Gastrocnemius medialis (tissue), 4 donors: ENCODE measurements around the gene TEKT5.

Experiments used
- CTCF ChIP-seq, 5 experiments: fragments of 450-650 bp in 3 of 5; fragments of 200-600 bp in 2 of 5; sonication (generic) in 2 of 5; IDR thresholded peaks in 4 of 5; conservative IDR thresholded peaks in 1 of 5; 1 replicate in 4 of 5; 2 replicates in 1 of 5; pipeline ENCODE4 v1.5.1; 2016 to 2019; ENCODE audit warnings: antibody characterized with exemption in 5 of 5, mild to moderate bottlenecking in 3 of 5, moderate library complexity in 3 of 5
- POLR2A ChIP-seq, 2 donors: fragments of 450-650 bp; IDR thresholded peaks; one replicate each; pipeline ENCODE4 v1.6.1; 2017; ENCODE audit warnings: antibody characterized with exemption in 2 of 2, mild to moderate bottlenecking in 2 of 2, moderate library complexity in 2 of 2

- TF ChIP-seq CTCF (IDR thresholded peaks at IDR 0.05 in 4 of 5, conservative IDR thresholded peaks at IDR 0.05 in 1 of 5) (no peak), POLR2A (IDR thresholded peaks at IDR 0.05) (no peak)
These were observed 52.5 kb downstream of the TEKT5 start for GRCh38 chr16:10641953-10642949.
